GM12873 (cell line): ENCODE data around the gene KCNE3.

Experiments used
- TF ChIP-seq, protein P1 (sequence below): IDR thresholded peaks from 2 replicates; pipeline ENCODE4 v1.5.1; 2012; ENCODE audit warnings: low read depth, mild to moderate bottlenecking, moderate library complexity, low read length, control low read depth; ENCODE audit not compliant: insufficient read depth; ENCODE audit errors: missing control alignments

Gene KCNE3

DNA sequence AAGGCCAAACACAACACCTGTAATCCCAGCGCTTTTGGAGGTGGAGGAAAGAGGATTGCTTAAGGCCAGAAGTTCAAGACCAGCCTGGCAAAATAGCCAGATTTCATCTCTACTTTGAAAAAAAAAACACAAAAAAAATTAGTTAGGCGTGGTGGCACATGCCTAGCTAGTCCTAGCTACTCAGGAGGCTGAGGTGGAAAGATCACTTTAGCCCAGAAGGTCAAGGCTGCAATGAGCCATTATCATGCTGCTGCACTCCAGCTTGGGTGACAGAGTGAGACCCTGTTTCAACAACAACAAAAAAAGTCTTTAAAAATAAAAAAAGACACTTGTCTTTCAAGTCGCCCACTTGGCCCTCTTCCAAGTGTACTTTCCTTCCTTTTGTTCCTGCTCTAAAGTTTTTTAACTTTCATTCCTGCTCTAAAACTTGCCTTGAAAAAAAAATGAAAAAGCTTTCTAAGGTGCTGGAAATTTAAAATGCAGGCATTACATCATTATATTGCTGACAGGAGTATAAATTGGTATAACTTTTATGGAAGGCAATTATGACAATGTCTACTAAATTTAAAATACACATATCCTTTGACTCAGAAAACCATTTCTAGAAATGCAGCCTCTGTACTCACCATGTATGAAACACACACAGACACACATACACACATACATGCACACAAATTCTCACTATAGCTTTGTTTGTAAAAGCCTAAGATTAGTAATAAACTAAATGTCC is 13.5 kb upstream of the KCNE3 start:
- TF ChIP-seq, protein P1, sequence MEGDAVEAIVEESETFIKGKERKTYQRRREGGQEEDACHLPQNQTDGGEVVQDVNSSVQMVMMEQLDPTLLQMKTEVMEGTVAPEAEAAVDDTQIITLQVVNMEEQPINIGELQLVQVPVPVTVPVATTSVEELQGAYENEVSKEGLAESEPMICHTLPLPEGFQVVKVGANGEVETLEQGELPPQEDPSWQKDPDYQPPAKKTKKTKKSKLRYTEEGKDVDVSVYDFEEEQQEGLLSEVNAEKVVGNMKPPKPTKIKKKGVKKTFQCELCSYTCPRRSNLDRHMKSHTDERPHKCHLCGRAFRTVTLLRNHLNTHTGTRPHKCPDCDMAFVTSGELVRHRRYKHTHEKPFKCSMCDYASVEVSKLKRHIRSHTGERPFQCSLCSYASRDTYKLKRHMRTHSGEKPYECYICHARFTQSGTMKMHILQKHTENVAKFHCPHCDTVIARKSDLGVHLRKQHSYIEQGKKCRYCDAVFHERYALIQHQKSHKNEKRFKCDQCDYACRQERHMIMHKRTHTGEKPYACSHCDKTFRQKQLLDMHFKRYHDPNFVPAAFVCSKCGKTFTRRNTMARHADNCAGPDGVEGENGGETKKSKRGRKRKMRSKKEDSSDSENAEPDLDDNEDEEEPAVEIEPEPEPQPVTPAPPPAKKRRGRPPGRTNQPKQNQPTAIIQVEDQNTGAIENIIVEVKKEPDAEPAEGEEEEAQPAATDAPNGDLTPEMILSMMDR = no peak

DNA sequence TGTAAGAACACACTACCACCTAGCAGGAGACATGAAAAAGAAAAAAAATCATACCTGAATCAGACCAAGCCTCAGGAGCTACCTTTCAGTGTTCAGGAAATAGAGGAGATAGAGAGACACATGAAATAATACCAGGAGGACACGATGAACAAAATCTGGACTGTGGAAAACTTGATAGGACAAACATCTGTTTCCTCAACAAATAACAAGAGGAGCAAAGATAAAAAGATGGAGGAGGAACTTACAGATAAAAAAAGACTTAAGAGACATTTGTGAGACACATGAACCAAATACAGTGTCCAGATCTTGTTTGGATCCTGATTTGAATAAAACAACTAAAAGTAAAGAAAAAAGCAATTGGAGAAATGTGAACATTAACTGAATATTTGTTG is 12.4 kb upstream of the KCNE3 start:
- TF ChIP-seq, protein P1 = no peak

DNA sequence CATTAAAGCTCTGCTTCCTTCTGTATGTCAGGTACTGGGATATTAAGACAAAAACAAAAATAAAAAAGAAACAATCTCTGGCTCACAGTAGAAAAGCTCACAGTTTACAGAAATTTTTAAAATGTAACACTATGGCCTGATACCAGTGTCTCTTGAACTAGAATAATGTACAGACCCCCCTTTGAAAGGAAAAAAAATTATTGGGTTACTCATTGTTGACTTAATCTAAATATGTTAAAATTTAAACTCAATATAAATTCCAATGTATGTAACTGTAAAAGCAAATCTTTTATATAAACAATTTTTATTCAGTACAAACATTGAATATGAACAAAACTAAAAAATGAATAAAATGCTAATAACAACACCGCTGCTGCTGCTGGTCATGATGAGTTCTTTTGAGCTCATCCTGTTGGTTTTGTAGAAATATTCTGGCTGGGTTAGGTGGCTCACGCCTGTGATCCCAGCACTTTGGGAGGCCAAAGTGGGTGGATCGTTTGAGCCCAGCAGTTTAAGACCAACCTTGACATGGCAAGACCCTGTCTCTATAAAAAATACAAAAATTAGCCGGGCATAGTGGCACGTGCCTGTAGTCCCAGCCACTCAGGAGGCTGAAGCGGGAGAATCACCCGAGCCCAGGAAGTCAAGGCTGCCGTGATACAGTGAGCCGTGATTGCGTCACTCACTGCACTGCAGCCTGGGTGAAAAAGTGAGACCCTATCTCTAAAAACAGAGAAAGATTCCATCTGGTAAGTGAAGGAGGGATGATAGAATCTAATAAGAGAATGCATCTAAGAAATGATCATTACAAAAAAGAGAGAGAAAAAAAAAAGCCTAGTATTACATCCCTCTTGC is 11.8 kb upstream of the KCNE3 start:
- TF ChIP-seq, protein P1 = no peak

DNA sequence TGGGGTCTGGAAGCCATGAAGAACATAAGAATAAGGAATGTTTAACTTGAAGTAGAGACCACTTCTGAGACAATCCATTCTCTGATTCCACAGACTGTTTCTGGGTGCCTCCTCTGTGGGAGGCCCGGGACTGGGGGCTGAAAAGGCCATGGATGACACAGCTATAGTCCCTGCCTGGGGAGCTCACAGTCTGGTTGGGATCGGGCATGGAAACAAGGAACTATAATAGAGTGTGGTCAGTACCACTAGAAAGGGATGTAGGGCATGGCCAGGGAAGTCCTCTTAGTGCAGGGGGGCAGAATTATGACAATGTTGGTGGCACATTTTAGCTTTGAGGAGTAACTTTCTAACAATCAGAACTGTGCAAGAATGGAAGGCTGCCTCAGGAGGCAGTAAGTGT is 9.2 kb upstream of the KCNE3 start:
- TF ChIP-seq, protein P1 = no peak

DNA sequence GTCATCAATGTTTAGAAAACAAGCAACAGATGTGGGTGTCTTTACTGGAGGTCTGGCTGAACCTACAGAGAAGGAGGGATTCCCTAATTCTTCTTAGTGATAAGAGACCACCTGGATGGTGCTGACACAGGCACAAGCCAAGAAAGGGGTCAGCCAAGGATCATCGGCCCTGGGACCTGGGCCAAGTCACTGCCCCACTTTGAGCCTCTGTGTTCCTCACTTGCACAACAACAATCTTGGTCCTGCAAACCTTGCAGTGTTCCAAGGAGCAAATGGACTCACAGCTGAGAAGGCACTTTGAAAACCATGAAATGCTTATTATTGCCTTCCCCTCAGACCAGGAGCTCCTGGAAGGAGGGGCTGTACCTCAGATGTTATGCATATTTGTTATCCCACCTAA is 7.0 kb upstream of the KCNE3 start:
- TF ChIP-seq, protein P1 = no peak

DNA sequence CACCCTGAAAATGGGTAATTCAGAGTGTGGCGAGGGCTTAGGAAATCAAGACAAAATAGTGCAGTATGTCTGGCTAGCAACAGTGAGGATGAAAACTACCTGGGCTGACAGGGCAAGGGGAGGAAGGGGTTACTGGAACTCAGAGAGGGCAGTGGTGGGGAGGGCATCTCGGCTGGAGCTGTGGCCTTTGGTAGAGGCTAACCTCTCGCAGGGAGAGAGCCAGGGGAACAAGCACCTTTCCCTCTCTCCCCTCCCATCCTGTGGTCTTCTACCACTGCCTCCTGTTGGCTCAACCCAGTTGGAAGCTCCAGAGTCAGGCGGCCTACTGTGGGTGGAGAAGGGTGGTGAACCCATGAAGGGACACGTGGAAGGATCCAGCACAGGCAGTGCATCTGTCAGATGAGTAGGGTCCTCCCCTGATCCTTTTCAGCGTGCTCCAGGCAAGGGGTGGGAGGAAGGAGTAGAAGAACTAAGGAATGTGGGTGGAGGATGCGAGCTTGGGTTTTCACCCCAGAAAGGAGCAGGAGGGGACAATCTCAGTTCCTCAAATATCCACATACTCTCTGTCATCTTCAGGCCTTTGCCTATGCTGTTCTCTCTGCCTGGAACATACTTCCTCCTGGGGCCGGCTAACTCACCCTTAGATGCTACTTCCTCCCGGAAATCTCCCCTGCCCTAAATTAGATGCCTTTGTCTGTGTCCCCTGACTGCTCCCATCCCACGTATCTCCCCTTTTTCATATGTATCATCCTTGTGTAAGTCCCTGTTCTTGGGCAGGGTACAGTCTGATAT is 6.2 kb upstream of the KCNE3 start:
- TF ChIP-seq, protein P1 = no peak
